SU-DHL-6 (cell line): ENCODE data around the gene TRAPPC10.

Experiments
- H2AFZ ChIP-seq: fragments of 200-600 bp; sonication (generic); 2 replicates; pipeline ENCODE4 v1.6.1; 2014; ENCODE audit warnings: low read depth, mild to moderate bottlenecking, moderate library complexity, mixed read lengths, antibody characterized with exemption, low read length; ENCODE audit not compliant: severe bottlenecking
- H3F3A ChIP-seq: fragments of 200-600 bp; shearing (Covaris generic); 2 replicates; pipeline ENCODE4 v1.6.0; 2016; ENCODE audit warnings: antibody characterized with exemption, mild to moderate bottlenecking; ENCODE audit not compliant: insufficient read depth
- H3K27ac ChIP-seq: fragments of 200-600 bp; sonication (generic); 2 replicates; pipeline ENCODE4 v1.5.1; 2016; ENCODE audit warnings: low read depth, mild to moderate bottlenecking, low read length, moderate library complexity, mixed read lengths
- H3K27me3 ChIP-seq: fragments of 200-600 bp; sonication (generic), shearing (Covaris generic); 2 replicates; pipeline ENCODE4 v1.6.0; 2014; ENCODE audit warnings: mild to moderate bottlenecking, low read length
- H3K36me3 ChIP-seq: fragments of 200-600 bp; sonication (generic); 2 replicates; pipeline ENCODE4 v1.6.1; 2014; ENCODE audit warnings: mild to moderate bottlenecking, low read length, mixed read lengths
- H3K4me2 ChIP-seq: fragments of 300-600, 200-600 bp; shearing (Covaris generic), sonication (generic); 2 replicates; pipeline ENCODE4 v1.6.0; 2014; ENCODE audit warnings: low read length, low read depth, mild to moderate bottlenecking; ENCODE audit not compliant: poor library complexity, severe bottlenecking
- H3K4me3 ChIP-seq: fragments of 200-600 bp; sonication (generic); 2 replicates; pipeline ENCODE4 v1.5.1; 2014; ENCODE audit warnings: antibody characterized with exemption, low read length, mild to moderate bottlenecking, mixed read lengths; ENCODE audit not compliant: insufficient read depth, poor library complexity, severe bottlenecking
- H3K79me2 ChIP-seq: fragments of 200-600 bp; sonication (generic); 2 replicates; pipeline ENCODE4 v1.6.1; 2014; ENCODE audit warnings: mild to moderate bottlenecking, low read length, moderate library complexity; ENCODE audit not compliant: insufficient read depth
- H3K9ac ChIP-seq: fragments of 200-600 bp; sonication (generic); 2 replicates; pipeline ENCODE4 v1.7.0; 2014; ENCODE audit warnings: mild to moderate bottlenecking, low read length
- H3K9me2 ChIP-seq: fragments of 200-600 bp; sonication (generic); replicated peaks from 2 replicates; pipeline ENCODE4 v1.6.1; 2014; ENCODE audit warnings: low read length; ENCODE audit not compliant: insufficient read depth
- H3K9me3 ChIP-seq: fragments of 200-600 bp; sonication (generic); 2 replicates; pipeline ENCODE4 v1.6.1; 2014; ENCODE audit warnings: low read length, mixed read lengths; ENCODE audit not compliant: insufficient read depth
- H4K20me1 ChIP-seq: fragments of 200-600 bp; sonication (generic); 2 replicates; pipeline ENCODE4 v1.6.1; 2014; ENCODE audit warnings: low read depth, mild to moderate bottlenecking, antibody characterized with exemption, low read length, moderate library complexity, mixed read lengths
- EZH2phosphoT487 ChIP-seq: fragments of 200-600 bp; sonication (generic), shearing (Covaris generic); conservative IDR thresholded peaks from 2 replicates; pipeline ENCODE4 v1.6.1; 2018; ENCODE audit warnings: mild to moderate bottlenecking, antibody characterized with exemption, low read length, moderate library complexity, mixed read lengths
- TF ChIP-seq, protein P1 (sequence below): fragments of 200-600 bp; sonication (generic); IDR thresholded peaks from one replicate; pipeline ENCODE4 v1.5.1; 2017; ENCODE audit warnings: antibody characterized with exemption, mild to moderate bottlenecking, low read length, moderate library complexity; ENCODE audit not compliant: insufficient read depth, poor library complexity, severe bottlenecking

Gene TRAPPC10

DNA sequence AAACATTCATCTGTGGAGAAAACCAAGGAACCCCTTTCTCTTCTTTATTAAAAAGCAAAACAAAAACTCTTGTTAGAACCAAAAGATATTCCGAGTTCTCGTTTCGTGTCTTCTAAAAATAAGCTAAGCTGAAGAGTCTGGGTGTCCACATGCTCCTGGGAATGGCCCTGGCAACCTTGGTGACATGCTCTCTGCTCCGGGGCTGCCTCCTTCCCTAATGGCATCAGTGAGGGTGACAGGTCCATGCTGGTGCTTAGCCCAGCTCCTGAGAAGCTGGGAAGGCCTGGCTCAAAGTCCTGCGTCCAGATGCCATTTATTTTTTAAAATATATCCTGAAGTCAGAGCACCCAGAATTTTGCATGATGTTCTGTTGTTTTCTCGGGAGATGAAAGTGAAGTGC is 24.6 kb upstream of the TRAPPC10 start:
- H2AFZ ChIP-seq: no peak overlapping the region
- H3K9ac ChIP-seq: no peak overlapping the region
- TF ChIP-seq, protein P1, sequence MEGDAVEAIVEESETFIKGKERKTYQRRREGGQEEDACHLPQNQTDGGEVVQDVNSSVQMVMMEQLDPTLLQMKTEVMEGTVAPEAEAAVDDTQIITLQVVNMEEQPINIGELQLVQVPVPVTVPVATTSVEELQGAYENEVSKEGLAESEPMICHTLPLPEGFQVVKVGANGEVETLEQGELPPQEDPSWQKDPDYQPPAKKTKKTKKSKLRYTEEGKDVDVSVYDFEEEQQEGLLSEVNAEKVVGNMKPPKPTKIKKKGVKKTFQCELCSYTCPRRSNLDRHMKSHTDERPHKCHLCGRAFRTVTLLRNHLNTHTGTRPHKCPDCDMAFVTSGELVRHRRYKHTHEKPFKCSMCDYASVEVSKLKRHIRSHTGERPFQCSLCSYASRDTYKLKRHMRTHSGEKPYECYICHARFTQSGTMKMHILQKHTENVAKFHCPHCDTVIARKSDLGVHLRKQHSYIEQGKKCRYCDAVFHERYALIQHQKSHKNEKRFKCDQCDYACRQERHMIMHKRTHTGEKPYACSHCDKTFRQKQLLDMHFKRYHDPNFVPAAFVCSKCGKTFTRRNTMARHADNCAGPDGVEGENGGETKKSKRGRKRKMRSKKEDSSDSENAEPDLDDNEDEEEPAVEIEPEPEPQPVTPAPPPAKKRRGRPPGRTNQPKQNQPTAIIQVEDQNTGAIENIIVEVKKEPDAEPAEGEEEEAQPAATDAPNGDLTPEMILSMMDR: no peak
- no peak for TF ChIP-seq EZH2phosphoT487

DNA sequence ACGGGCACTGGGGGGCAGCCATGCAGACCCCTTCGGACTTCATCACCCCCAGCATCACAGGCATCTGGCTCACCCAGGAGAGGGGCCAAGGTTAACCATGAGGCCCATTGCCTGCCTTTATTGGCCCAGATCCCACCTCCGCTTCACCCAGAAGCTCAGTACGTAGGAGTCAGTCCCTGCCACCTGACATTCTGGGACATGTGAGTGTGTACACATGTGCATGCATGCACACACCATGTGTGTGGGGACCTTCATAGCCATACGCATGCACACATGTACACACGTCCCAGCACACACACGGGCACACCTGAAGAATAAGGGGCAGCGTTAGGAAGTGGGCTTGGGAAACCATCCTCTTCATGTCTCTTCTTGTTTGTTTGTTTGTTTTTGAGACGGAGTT is 24.1 kb upstream of the TRAPPC10 start:
- H3K9me3 ChIP-seq: no peaks in the 10 kb centered on the region
- no peaks in the 10 kb centered on the region for H3K36me3 ChIP-seq
- no peaks in the 10 kb centered on the region for H3K9me2 ChIP-seq
- no peak overlapping the region for H3K4me2 ChIP-seq
- no peak for TF ChIP-seq EZH2phosphoT487
- TF ChIP-seq, protein P1: no peak
- no peaks in the 10 kb centered on the region for H3F3A ChIP-seq
- no peak overlapping the region for H3K9ac ChIP-seq
- no peaks in the 10 kb centered on the region for H3K27me3 ChIP-seq
- no peak overlapping the region for H2AFZ ChIP-seq
- H3K27ac ChIP-seq: no peak overlapping the region
- no peaks in the 10 kb centered on the region for H3K79me2 ChIP-seq
- no peak overlapping the region for H3K4me3 ChIP-seq
- no peaks in the 10 kb centered on the region for H4K20me1 ChIP-seq

More for the DNA sequence above, 24.6 kb upstream of the TRAPPC10 start:
- Histone ChIP-seq H3K9me2 (no peaks in the 10 kb centered on the region), H3K36me3 (no peaks in the 10 kb centered on the region), H3K27me3 (no peaks in the 10 kb centered on the region), H3K79me2 (no peaks in the 10 kb centered on the region), H3K4me2 (no peak overlapping the region), H4K20me1 (no peaks in the 10 kb centered on the region), H3F3A (no peaks in the 10 kb centered on the region), H3K4me3 (no peak overlapping the region), H3K27ac (no peak overlapping the region), H3K9me3 (no peaks in the 10 kb centered on the region)

DNA sequence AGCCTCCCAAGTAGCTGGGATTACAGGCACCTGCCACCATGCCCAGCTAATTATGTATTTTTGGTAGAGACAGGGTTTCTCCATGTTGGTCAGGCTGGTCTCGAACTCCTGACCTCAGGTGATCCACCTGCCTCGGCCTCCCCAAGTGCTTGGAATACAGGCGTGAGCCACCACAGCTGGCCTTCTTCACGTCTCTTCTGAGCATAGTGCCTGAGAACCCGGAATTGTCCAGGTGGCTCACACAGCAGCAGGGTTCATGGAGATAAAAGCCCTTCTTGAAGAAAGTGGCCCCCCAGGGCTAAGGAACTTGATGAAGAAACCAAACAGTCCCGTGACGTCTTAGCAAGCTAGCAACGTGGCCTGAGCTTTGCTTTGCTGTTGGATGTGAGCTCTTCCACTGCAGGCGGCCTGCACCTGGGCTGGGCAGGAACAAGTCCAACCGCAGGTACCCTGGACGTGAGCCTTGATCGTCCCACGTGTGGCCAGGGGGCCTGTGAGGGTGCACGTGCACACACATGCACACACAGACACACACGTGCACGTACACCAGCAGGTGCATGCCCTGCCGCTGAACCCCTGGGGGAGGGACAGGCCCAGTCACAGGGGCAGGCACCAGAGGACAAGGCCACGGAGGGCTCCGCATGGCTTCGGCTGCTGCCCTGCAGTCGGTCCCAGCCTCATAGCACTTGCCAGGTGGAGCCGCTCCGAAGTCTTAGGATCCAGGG is 23.4 kb upstream of the TRAPPC10 start:
- Histone ChIP-seq H4K20me1 (no peaks in the 10 kb centered on the region), H3K9ac (no peak overlapping the region), H3K27me3 (no peaks in the 10 kb centered on the region), H3F3A (no peaks in the 10 kb centered on the region), H3K79me2 (no peaks in the 10 kb centered on the region), H3K36me3 (no peaks in the 10 kb centered on the region), H3K9me3 (no peaks in the 10 kb centered on the region), H3K4me2 (no peak overlapping the region), H3K4me3 (no peak overlapping the region), H3K9me2 (no peaks in the 10 kb centered on the region), H3K27ac (no peak overlapping the region), H2AFZ (no peak overlapping the region)
- TF ChIP-seq, protein P1: no peak
- no peak for TF ChIP-seq EZH2phosphoT487
